HG03558 (cell line): ENCODE measurements around the gene MNT.

ENCODE experiments used
- ATAC-seq: cut with Tn5 transposase; IDR thresholded peaks from one replicate; pipeline ENCODE4 v1.9.1; 2021; ENCODE audit warnings: moderate number of reproducible peaks; ENCODE audit not compliant: unreplicated experiment; ENCODE audit errors: extremely low read depth

Gene MNT

DNA sequence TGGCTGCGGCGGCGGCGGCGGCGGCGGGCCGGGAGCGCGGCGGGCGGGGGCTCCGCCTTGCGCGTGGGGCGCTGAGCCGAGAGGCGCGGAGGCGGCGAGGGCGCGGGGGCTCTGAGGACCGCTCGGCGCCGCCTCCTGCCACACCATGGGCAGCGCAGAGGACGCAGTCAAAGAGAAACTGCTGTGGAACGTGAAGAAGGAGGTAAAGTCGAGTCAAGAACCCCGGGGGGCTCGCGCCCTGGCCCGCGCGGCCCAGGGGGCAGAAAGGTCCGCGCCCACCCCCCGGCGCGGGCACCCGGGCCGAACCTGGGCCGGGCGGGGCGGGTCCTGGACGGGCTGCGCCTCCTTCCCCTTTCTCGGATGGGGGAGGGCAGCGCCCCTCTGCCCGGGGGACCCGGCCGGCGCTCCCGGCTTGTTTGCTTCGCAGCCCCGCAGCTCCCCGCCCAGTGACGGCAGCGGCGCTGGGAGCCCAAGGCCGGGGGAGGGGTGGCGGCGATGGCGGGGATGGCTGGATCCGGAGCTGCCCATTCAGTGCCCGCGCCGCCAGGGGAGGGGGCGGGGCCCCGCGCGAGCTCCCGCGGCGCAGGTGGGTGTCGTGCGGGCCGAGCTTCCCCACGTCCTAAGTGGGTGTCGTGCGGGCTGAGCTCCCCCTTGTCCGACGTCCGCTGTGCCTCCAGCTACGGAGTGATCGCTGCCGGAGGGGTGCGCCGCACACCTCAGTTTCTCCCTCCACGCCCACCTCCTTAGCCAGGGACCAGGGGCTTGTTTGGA, 63.1 kb downstream of the MNT start:
- ATAC-seq: no peak

DNA sequence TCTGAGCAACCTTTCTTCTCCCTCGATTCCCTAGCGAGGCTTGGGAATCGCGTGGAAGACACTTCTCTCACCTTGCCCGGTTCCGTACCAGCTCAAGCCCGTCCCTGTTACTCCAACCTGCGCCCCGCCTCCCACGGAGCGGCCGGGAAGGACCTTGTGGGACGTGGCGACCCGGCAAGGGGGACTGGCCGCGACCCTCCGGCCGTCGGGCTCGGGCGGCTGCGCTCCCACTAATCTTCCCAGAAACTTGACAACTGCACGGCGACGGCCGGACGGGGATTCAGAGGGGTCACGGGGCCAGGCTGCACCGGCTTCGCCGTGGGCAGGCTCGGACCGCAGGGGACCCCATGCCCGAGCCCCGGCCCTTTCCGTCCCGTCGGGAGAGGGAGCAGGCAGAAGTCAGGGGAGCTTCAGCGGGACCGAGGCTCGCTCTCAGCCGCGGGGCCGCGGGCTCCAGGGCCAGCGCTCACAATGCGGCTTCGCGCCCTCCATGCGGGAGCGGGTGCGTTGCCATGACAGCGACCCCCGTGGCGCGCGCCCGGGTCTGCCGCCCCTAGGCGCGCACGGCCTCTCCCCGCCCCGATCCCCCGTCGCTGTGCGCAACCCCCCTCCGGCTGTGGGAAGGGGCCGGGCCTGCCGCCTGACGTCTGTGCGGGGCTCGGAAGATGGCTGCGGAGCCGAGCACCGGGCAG, 63.9 kb downstream of the MNT start, which contains the start of gene SGSM2:
SGSM2 (plus strand) TSS at position 650 of the 692 bp plus-strand sequence. CDS start 188 bp downstream, outside the sequence.
- ATAC-seq: no peak

DNA sequence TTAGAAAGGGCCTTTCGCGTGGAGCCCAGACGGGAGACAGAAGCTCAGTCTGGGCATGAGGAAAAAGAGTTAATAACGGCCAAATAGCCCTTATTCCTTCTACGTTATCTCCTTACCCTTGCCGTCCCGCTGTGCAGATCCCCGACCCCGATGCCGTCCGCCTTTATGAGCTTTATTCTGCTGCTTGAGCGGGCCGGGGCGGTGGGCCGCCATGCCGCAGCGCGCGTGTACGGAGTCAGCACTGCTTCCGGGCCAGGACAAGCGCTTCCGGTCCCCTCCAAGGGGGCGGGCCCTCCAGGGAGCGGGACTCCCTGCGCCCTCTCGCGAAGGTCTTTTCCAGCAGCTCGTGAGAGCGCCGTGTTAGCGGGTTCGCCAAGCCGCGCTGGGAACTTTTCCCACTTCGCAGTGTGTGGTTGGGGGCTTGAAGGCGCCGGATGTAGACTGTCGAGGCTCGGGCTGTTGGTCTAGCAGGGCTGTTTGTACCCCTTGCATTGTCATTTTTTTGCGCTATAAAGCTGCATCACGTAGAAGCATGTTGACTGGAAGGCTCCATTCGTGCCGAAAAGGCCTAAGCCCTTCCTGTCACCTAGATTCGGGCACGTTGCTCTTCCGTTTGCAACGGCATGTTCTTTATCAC, 64.5 kb downstream of the MNT start, which contains the start of gene TSR1:
TSR1 (minus strand) TSS at position 243 of the 637 bp plus-strand sequence; CDS start at position 213, 30 bp downstream.
- ATAC-seq: peak; percentile 51

DNA sequence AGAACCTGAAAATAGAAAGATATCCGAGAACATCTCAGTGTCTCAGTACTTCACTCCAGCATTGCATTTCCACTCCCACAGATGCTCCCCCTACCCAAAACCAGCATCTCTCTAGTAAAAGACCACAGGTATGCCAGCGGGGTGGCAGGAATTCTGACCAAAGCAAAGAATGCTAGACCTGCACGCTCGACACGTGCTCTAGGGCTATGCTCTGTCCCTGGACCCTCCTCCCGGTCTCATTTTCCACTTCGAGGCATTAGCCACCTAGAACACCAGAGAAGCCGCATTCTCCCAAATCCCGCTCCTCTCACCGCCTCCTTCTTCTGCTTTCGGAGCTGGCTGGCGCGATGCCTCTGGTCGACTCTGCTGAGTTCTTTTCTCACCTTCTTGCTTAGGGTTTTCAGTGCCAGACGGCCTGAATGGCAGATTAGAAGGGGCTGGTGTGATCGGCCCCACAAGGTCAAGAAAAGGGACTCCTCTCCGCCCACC, 65.1 kb downstream of the MNT start:
- no peak for ATAC-seq
